Activated naive CD8-positive, alpha-beta T cell treated with anti-CD3 and anti-CD28 coated beads for 36 hours (primary cell): ENCODE data around the gene MAP2K3. TPM values are rescaled to one million over a fixed set of nuclear protein-coding genes. Genes with fewer than 3 reads are reported as not detected.

ENCODE experiments used
- DNase-seq: peaks from one replicate; pipeline ENCODE4 v3.0.0; 2021
- H3K27ac Mint-ChIP-seq: one replicate; pipeline ENCODE4 v1.8.0; 2022; ENCODE audit warnings: mild to moderate bottlenecking, moderate library complexity, mixed read lengths
- H3K27me3 Mint-ChIP-seq: one replicate; pipeline ENCODE4 v1.8.0; 2022; ENCODE audit warnings: mild to moderate bottlenecking, mixed read lengths
- H3K36me3 Mint-ChIP-seq: one replicate; pipeline ENCODE4 v1.8.0; 2021; ENCODE audit warnings: mild to moderate bottlenecking, mixed read lengths
- H3K4me1 Mint-ChIP-seq: one replicate; pipeline ENCODE4 v1.8.0; 2021; ENCODE audit warnings: mixed read lengths
- H3K4me3 Mint-ChIP-seq: one replicate; pipeline ENCODE4 v1.8.0; 2022; ENCODE audit warnings: mild to moderate bottlenecking, moderate library complexity, mixed read lengths
- H3K9me3 Mint-ChIP-seq: one replicate; pipeline ENCODE4 v1.8.0; 2022; ENCODE audit warnings: mixed read lengths
- total RNA-seq, 2 experiments: library from RNA; stranded (reverse); gene quantifications; one replicate each; pipeline ENCODE4 v1.2.3, GENCODE V29; 2021

MAP2K3 gene
- total RNA-seq, 2 experiments from 2014 or later: 136 to 139 TPM

- Mint-ChIP-seq H3K4me1 (peaks cover 14% of the 10 kb centered on the region), H3K4me3 (no peak overlapping the region), H3K27ac (no peak overlapping the region), H3K36me3 (no peaks in the 10 kb centered on the region), H3K9me3 (no peaks in the 10 kb centered on the region), H3K27me3 (no peaks in the 10 kb centered on the region)
- DNase-seq: no peak
Observed at GRCh38 chr17:21272881-21273792, 11.4 kb upstream of the MAP2K3 start.

GRCh38 chr17:21275047-21275578 is 9.4 kb upstream of the MAP2K3 start:
- H3K4me3 Mint-ChIP-seq: peak overlapping the region; percentile 85
- H3K27ac Mint-ChIP-seq: peak overlapping the region; percentile 42
- no peaks in the 10 kb centered on the region for H3K9me3 Mint-ChIP-seq
- peaks cover 27% of the 10 kb centered on the region for H3K4me1 Mint-ChIP-seq
- H3K27me3 Mint-ChIP-seq: no peaks in the 10 kb centered on the region
- no peak for DNase-seq
- H3K36me3 Mint-ChIP-seq: no peaks in the 10 kb centered on the region

- Mint-ChIP-seq H3K9me3 (no peaks in the 10 kb centered on the region), H3K4me3 (peak overlapping the region; percentile 85), H3K4me1 (peaks cover 32% of the 10 kb centered on the region), H3K27ac (peak overlapping the region; percentile 86), H3K27me3 (no peaks in the 10 kb centered on the region), H3K36me3 (no peaks in the 10 kb centered on the region)
- peak; percentile 98 for DNase-seq
Observed at GRCh38 chr17:21275579-21276263, 8.8 kb upstream of the MAP2K3 start.

- DNase-seq: no peak
- Mint-ChIP-seq H3K27me3 (no peaks in the 10 kb centered on the region), H3K36me3 (no peaks in the 10 kb centered on the region), H3K4me1 (peaks cover 32% of the 10 kb centered on the region), H3K4me3 (peak overlapping the region; percentile 85), H3K9me3 (no peaks in the 10 kb centered on the region), H3K27ac (peak overlapping the region; percentile 86)
Observed at GRCh38 chr17:21276264-21276588, 8.3 kb upstream of the MAP2K3 start.

- no peaks in the 10 kb centered on the region for H3K36me3 Mint-ChIP-seq
- no peaks in the 10 kb centered on the region for H3K9me3 Mint-ChIP-seq
- no peaks in the 10 kb centered on the region for H3K27me3 Mint-ChIP-seq
- no peak for DNase-seq
- no peak overlapping the region for H3K27ac Mint-ChIP-seq
- H3K4me1 Mint-ChIP-seq: peaks cover 35% of the 10 kb centered on the region
- no peak overlapping the region for H3K4me3 Mint-ChIP-seq
Observed at GRCh38 chr17:21277332-21277731, 7.2 kb upstream of the MAP2K3 start.

GRCh38 chr17:21278450-21279197 is 5.9 kb upstream of the MAP2K3 start:
- Mint-ChIP-seq H3K36me3 (no peaks in the 10 kb centered on the region), H3K4me3 (no peak overlapping the region), H3K9me3 (no peaks in the 10 kb centered on the region), H3K27ac (peak overlapping the region; percentile 59), H3K27me3 (no peaks in the 10 kb centered on the region), H3K4me1 (peaks cover 43% of the 10 kb centered on the region)
- peak; percentile 30 for DNase-seq

- no peak for DNase-seq
- no peak overlapping the region for H3K27ac Mint-ChIP-seq
- H3K27me3 Mint-ChIP-seq: no peaks in the 10 kb centered on the region
- peaks cover 43% of the 10 kb centered on the region for H3K4me1 Mint-ChIP-seq
- H3K9me3 Mint-ChIP-seq: no peaks in the 10 kb centered on the region
- H3K36me3 Mint-ChIP-seq: no peaks in the 10 kb centered on the region
- H3K4me3 Mint-ChIP-seq: no peak overlapping the region
Observed at GRCh38 chr17:21279198-21279535, 5.3 kb upstream of the MAP2K3 start.

- Mint-ChIP-seq H3K9me3 (no peaks in the 10 kb centered on the region), H3K4me3 (no peak overlapping the region), H3K36me3 (no peaks in the 10 kb centered on the region), H3K27me3 (no peaks in the 10 kb centered on the region), H3K27ac (no peak overlapping the region), H3K4me1 (peaks cover 43% of the 10 kb centered on the region)
- no peak for DNase-seq
Observed at GRCh38 chr17:21279582-21279981, 4.9 kb upstream of the MAP2K3 start.

- H3K27ac Mint-ChIP-seq: no peak overlapping the region
- no peaks in the 10 kb centered on the region for H3K27me3 Mint-ChIP-seq
- H3K4me3 Mint-ChIP-seq: no peak overlapping the region
- H3K36me3 Mint-ChIP-seq: peaks cover under 1% of the 10 kb centered on the region
- H3K4me1 Mint-ChIP-seq: peaks cover 43% of the 10 kb centered on the region
- DNase-seq: peak; percentile 90
- H3K9me3 Mint-ChIP-seq: no peaks in the 10 kb centered on the region
Observed at GRCh38 chr17:21280081-21280518, 4.4 kb upstream of the MAP2K3 start.

GRCh38 chr17:21282231-21282630 is 2.3 kb upstream of the MAP2K3 start:
- no peak for DNase-seq
- H3K4me3 Mint-ChIP-seq: no peak overlapping the region
- H3K4me1 Mint-ChIP-seq: peaks cover 44% of the 10 kb centered on the region
- H3K9me3 Mint-ChIP-seq: no peaks in the 10 kb centered on the region
- H3K27me3 Mint-ChIP-seq: no peaks in the 10 kb centered on the region
- no peak overlapping the region for H3K27ac Mint-ChIP-seq
- H3K36me3 Mint-ChIP-seq: peaks cover 17% of the 10 kb centered on the region

GRCh38 chr17:21282850-21283249 is 1.7 kb upstream of the MAP2K3 start:
- no peak for DNase-seq
- Mint-ChIP-seq H3K9me3 (no peaks in the 10 kb centered on the region), H3K27ac (no peak overlapping the region), H3K27me3 (no peaks in the 10 kb centered on the region), H3K4me1 (peaks cover 46% of the 10 kb centered on the region), H3K36me3 (peaks cover 21% of the 10 kb centered on the region), H3K4me3 (no peak overlapping the region)

GRCh38 chr17:21283482-21284318 is 811 bp upstream of the MAP2K3 start:
- H3K4me3 Mint-ChIP-seq: peak overlapping the region; percentile 99
- peak; percentile 61 for DNase-seq
- peaks cover 22% of the 10 kb centered on the region for H3K36me3 Mint-ChIP-seq
- H3K27ac Mint-ChIP-seq: peak overlapping the region; percentile 72
- peaks cover 44% of the 10 kb centered on the region for H3K4me1 Mint-ChIP-seq
- H3K27me3 Mint-ChIP-seq: no peaks in the 10 kb centered on the region
- no peaks in the 10 kb centered on the region for H3K9me3 Mint-ChIP-seq

GRCh38 chr17:21285164-21286065 is 904 bp downstream of the MAP2K3 start:
- DNase-seq: peak; percentile 29
- Mint-ChIP-seq H3K36me3 (peaks cover 22% of the 10 kb centered on the region), H3K9me3 (no peaks in the 10 kb centered on the region), H3K27ac (peak overlapping the region; percentile 96), H3K4me1 (peaks cover 34% of the 10 kb centered on the region), H3K4me3 (peak overlapping the region; percentile 99), H3K27me3 (peaks cover 2% of the 10 kb centered on the region)
